Measurements from ENCODE around the gene MRE11.

DNA sequence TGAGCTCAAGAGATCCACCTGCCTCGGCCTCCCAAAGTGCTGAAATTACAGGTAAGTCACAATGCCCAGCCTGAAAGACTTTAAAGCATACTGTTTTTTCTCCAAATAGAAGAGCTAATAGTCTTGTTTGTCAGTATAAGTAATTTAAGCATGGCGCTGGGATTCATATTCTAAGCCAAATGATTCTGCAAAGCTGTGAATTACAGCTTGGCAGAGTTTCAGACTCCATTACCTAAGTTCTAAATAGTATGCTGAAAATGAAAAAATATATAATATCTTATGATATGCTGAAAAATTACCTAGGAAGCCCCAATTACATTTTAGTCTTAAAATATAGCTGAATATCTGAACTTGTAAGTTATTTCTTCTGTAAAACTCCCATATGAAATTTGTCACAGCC, 39.3 kb downstream of the MRE11 start:
- no peak for TF ChIP-seq EZH2 (IDR thresholded peaks at IDR 0.05; ENCODE audit: borderline replicate concordance, control insufficient read depth, low read depth, low read length)
- TF ChIP-seq CEBPB (IDR thresholded peaks at IDR 0.05; ENCODE audit: borderline replicate concordance in 1 of 2, low read depth in 2 of 2, low read length in 2 of 2): no peak
- TF ChIP-seq ZNF274 (IDR thresholded peaks at IDR 0.05; ENCODE audit: insufficient read depth, insufficient read length): no peak
- TF ChIP-seq ZZZ3 (IDR thresholded peaks at IDR 0.05; ENCODE audit: control insufficient read depth, insufficient read length, low read depth): no peak
- no peak for TF ChIP-seq CTCF (IDR thresholded peaks at IDR 0.05 in 2 of 3, conservative IDR thresholded peaks at IDR 0.05 in 1 of 3; ENCODE audit: control insufficient read depth in 2 of 3, extremely low read depth in 1 of 3, insufficient read depth in 1 of 3, low read depth in 3 of 3, low read length in 3 of 3)
- TF ChIP-seq POLR2AphosphoS2 (IDR thresholded peaks at IDR 0.05; ENCODE audit: low read depth, low read length): no peak
- TF ChIP-seq, protein P1, sequence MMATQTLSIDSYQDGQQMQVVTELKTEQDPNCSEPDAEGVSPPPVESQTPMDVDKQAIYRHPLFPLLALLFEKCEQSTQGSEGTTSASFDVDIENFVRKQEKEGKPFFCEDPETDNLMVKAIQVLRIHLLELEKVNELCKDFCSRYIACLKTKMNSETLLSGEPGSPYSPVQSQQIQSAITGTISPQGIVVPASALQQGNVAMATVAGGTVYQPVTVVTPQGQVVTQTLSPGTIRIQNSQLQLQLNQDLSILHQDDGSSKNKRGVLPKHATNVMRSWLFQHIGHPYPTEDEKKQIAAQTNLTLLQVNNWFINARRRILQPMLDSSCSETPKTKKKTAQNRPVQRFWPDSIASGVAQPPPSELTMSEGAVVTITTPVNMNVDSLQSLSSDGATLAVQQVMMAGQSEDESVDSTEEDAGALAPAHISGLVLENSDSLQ (IDR thresholded peaks at IDR 0.05): no peak
- no peak for TF ChIP-seq TAF1 (IDR thresholded peaks at IDR 0.05; ENCODE audit: borderline replicate concordance, low read depth, low read length)
